IMR-90 (cell line): ENCODE data around the gene SSC4D. TPM values are rescaled to one million over a fixed set of nuclear protein-coding genes. Genes with fewer than 3 reads are reported as not detected.

Experiments used
- ATAC-seq: fragments of 200-7000 bp; cut with Tn5 transposase; 2 replicates; pipeline ENCODE4 v1.9.1; 2020; ENCODE audit warnings: low read depth, mild to moderate bottlenecking, moderate library complexity
- BruUV-seq: library from RNA; stranded (reverse); fragments of 400-500 nt; replicated peaks from 2 replicates; lab custom pipeline; 2021; lab: Mats Ljungman, UMichigan
- CTCF ChIA-PET: fragments of 300-600 bp; formaldehyde crosslinking; extraction: SDS; loops from one replicate; lab custom pipeline; 2021; ENCODE audit warnings: antibody characterized with exemption; lab: Yijun Ruan, JAX
- POLR2A ChIA-PET: fragments of 300-600 bp; sonication (Branson Sonifier 250); formaldehyde crosslinking; loops from one replicate; lab custom pipeline; 2022; ENCODE audit warnings: antibody characterized with exemption; ENCODE audit not compliant: unreplicated experiment; lab: Charles Lee
- DNase-seq: peaks from one replicate; pipeline ENCODE4 v3.0.0; 2013
- H2AFZ ChIP-seq: replicated peaks from 2 replicates; pipeline ENCODE3; 2013; ENCODE audit warnings: low read length, mild to moderate bottlenecking; ENCODE audit not compliant: poor library complexity
- H2AK5ac ChIP-seq: 2 replicates; pipeline ENCODE4 v1.6.1; 2013; ENCODE audit warnings: low read depth, low read length, inconsistent platforms
- H2AK9ac ChIP-seq: replicated peaks from 2 replicates; pipeline ENCODE3; 2013; ENCODE audit warnings: mild to moderate bottlenecking, low read depth, low read length, moderate library complexity; ENCODE audit not compliant: poor library complexity
- H2BK120ac ChIP-seq: 2 replicates; pipeline ENCODE4 v1.6.1; 2013; ENCODE audit warnings: low read depth, low read length, inconsistent platforms
- H2BK15ac ChIP-seq: 3 replicates; pipeline ENCODE4 v1.6.1; 2013; ENCODE audit warnings: low read depth, low read length, inconsistent platforms
- H2BK20ac ChIP-seq: 2 replicates; pipeline ENCODE4 v1.6.1; 2013; ENCODE audit warnings: low read depth, mild to moderate bottlenecking, inconsistent platforms, low read length, moderate library complexity
- H2BK5ac ChIP-seq: 2 replicates; pipeline ENCODE4 v1.6.1; 2013; ENCODE audit warnings: mild to moderate bottlenecking, low read depth, low read length, inconsistent platforms; ENCODE audit not compliant: poor library complexity, severe bottlenecking
- H3K14ac ChIP-seq: replicated peaks from 2 replicates; pipeline ENCODE4 v1.6.1; 2013; ENCODE audit warnings: low read depth, low read length, inconsistent platforms
- H3K18ac ChIP-seq: 2 replicates; pipeline ENCODE4 v1.6.1; 2013; ENCODE audit warnings: low read depth, low read length, control low read depth
- H3K23ac ChIP-seq: 2 replicates; pipeline ENCODE4 v1.6.1; 2013; ENCODE audit warnings: low read depth, low read length, inconsistent platforms
- H3K27ac ChIP-seq: 2 replicates; pipeline ENCODE4 v1.5.1; 2013; ENCODE audit warnings: mild to moderate bottlenecking, control low read depth, low read length; ENCODE audit not compliant: insufficient read depth
- H3K27me3 ChIP-seq: 2 replicates; pipeline ENCODE4 v1.6.1; 2013; ENCODE audit warnings: low read length; ENCODE audit not compliant: control insufficient read depth, insufficient read depth
- H3K36me3 ChIP-seq: 2 replicates; pipeline ENCODE4 v1.6.1; 2013; ENCODE audit warnings: low read length, mixed read lengths; ENCODE audit not compliant: control insufficient read depth, insufficient read depth
- H3K4ac ChIP-seq: 2 replicates; pipeline ENCODE4 v1.6.1; 2013; ENCODE audit warnings: low read depth, low read length, inconsistent platforms
- H3K4me1 ChIP-seq: 2 replicates; pipeline ENCODE4 v1.6.1; 2013; ENCODE audit warnings: low read length, mixed read lengths; ENCODE audit not compliant: control insufficient read depth, insufficient read depth
- H3K4me2 ChIP-seq: 2 replicates; pipeline ENCODE4 v1.6.1; 2013; ENCODE audit warnings: low read depth, mild to moderate bottlenecking, control low read depth, low read length, moderate library complexity
- H3K4me3 ChIP-seq: 2 replicates; pipeline ENCODE4 v1.5.1; 2013; ENCODE audit warnings: low read depth, mild to moderate bottlenecking, control low read depth, low read length, moderate library complexity; ENCODE audit not compliant: insufficient read depth
- H3K56ac ChIP-seq: 2 replicates; pipeline ENCODE4 v1.6.1; 2013; ENCODE audit warnings: low read length, inconsistent platforms; ENCODE audit not compliant: insufficient read depth; ENCODE audit errors: extremely low read depth
- H3K79me1 ChIP-seq, 2 experiments: 2 replicates each; pipeline ENCODE4 v1.6.1; 2013; ENCODE audit warnings: low read length in 2 of 2, inconsistent platforms in 1 of 2, low read depth in 1 of 2
- H3K9ac ChIP-seq: 2 replicates; pipeline ENCODE4 v1.6.1; 2013; ENCODE audit warnings: low read depth, low read length, control low read depth
- H3K9me1 ChIP-seq: 2 replicates; pipeline ENCODE4 v1.6.1; 2013; ENCODE audit warnings: low read length, inconsistent platforms; ENCODE audit not compliant: insufficient read depth
- H3K9me3 ChIP-seq: 2 replicates; pipeline ENCODE4 v1.6.1; 2013; ENCODE audit warnings: low read length; ENCODE audit not compliant: control insufficient read depth, insufficient read depth
- H4K20me1 ChIP-seq: 2 replicates; pipeline ENCODE4 v1.6.1; 2013; ENCODE audit warnings: low read length, inconsistent platforms; ENCODE audit not compliant: insufficient read depth
- H4K5ac ChIP-seq: 2 replicates; pipeline ENCODE4 v1.6.1; 2013; ENCODE audit warnings: mild to moderate bottlenecking, low read depth, low read length, control low read depth
- H4K8ac ChIP-seq, 2 experiments: 2 replicates each; pipeline ENCODE4 v1.6.1; 2013; ENCODE audit warnings: low read depth in 2 of 2, low read length in 2 of 2, control low read depth in 1 of 2, inconsistent platforms in 1 of 2
- H4K91ac ChIP-seq: 2 replicates; pipeline ENCODE4 v1.6.1; 2013; ENCODE audit warnings: low read depth, low read length, inconsistent platforms; ENCODE audit not compliant: insufficient read depth
- BHLHE40 ChIP-seq: fragments of 150-350 bp; IDR thresholded peaks from 2 replicates; pipeline ENCODE4 v1.6.1; 2016; ENCODE audit warnings: mild to moderate bottlenecking, low read depth, low read length
- CEBPB ChIP-seq: IDR thresholded peaks from 2 replicates; pipeline ENCODE4 v1.6.1; 2012; ENCODE audit warnings: low read depth, low read length, improper control_type of control experiment
- CHD1 ChIP-seq: IDR thresholded peaks from 2 replicates; pipeline ENCODE4 v1.6.1; 2012; ENCODE audit warnings: low read depth, low read length, improper control_type of control experiment
- FOS ChIP-seq: fragments of 150-350 bp; IDR thresholded peaks from 2 replicates; pipeline ENCODE4 v1.6.1; 2016; ENCODE audit warnings: low read depth, low read length
- MAFK ChIP-seq: IDR thresholded peaks from 2 replicates; pipeline ENCODE4 v1.6.1; 2012; ENCODE audit warnings: low read depth, low read length, improper control_type of control experiment
- MAZ ChIP-seq: IDR thresholded peaks from 2 replicates; pipeline ENCODE4 v1.6.1; 2012; ENCODE audit warnings: low read depth, mild to moderate bottlenecking, low read length, improper control_type of control experiment, moderate library complexity, borderline replicate concordance
- MXI1 ChIP-seq: IDR thresholded peaks from 2 replicates; pipeline ENCODE4 v1.6.1; 2012; ENCODE audit warnings: low read depth, mild to moderate bottlenecking, low read length, moderate library complexity, borderline replicate concordance
- NFE2L2 ChIP-seq: fragments of 150-350 bp; IDR thresholded peaks from 2 replicates; pipeline ENCODE4 v1.6.1; 2016; ENCODE audit warnings: low read depth, mild to moderate bottlenecking, low read length
- POLR2A ChIP-seq: IDR thresholded peaks from 2 replicates; pipeline ENCODE4 v1.6.1; 2012; ENCODE audit warnings: mild to moderate bottlenecking, low read depth, low read length
- RAD21 ChIP-seq: IDR thresholded peaks from 2 replicates; pipeline ENCODE4 v1.6.1; 2012; ENCODE audit warnings: low read length, improper control_type of control experiment
- RCOR1 ChIP-seq: IDR thresholded peaks from 2 replicates; pipeline ENCODE4 v1.6.1; 2012; ENCODE audit warnings: mild to moderate bottlenecking, low read length, improper control_type of control experiment; ENCODE audit not compliant: insufficient replicate concordance
- RFX5 ChIP-seq: IDR thresholded peaks from 2 replicates; pipeline ENCODE4 v1.8.0; 2012; ENCODE audit warnings: low read depth, mild to moderate bottlenecking, low read length, moderate library complexity
- SMC3 ChIP-seq: fragments of 150-350 bp; IDR thresholded peaks from 2 replicates; pipeline ENCODE4 v1.6.1; 2016; ENCODE audit warnings: low read depth, mild to moderate bottlenecking, antibody characterized with exemption, low read length, moderate library complexity
- WGBS, 2 experiments: methylation state at CpG; one replicate each; pipeline versions ENCODE4 v1.1.5 to v1.1.7; 2013; ENCODE audit warnings: missing lambda C conversion rate in 2 of 2; ENCODE audit not compliant: insufficient read length in 1 of 2; ENCODE audit errors: extremely low coverage in 2 of 2; 5-methylcytosine and 5-hydroxymethylcytosine counted together
- dilution Hi-C: fragments of 300-500 bp; cut with HindIII; formaldehyde crosslinking; loops from one replicate; pipeline ENCODE4 v1.14.3; 2018; ENCODE audit warnings: low sequenced_read_pairs; ENCODE audit not compliant: unreplicated experiment
- in situ Hi-C: fragments of 300-500 bp; cut with MboI; formaldehyde crosslinking; loops from 3 replicates; pipeline ENCODE4 v1.14.3; 2019; ENCODE audit warnings: low sequenced_read_pairs, inconsistent platforms, mixed read lengths
- intact Hi-C: fragments of 100-400 bp; cut with micrococcal nuclease; formaldehyde crosslinking; loops from 2 replicates; pipeline ENCODE4 v1.10.0; 2022
- polyA plus RNA-seq, 3 experiments: library from polyadenylated mRNA; depleted of rRNA; stranded (reverse); fragments of >200 nt; gene quantifications; 2 replicates each; pipeline ENCODE4 v1.2.3, GENCODE V29; 2012; ENCODE audit warnings: low replicate concordance in 1 of 3
- total RNA-seq: library from RNA; depleted of rRNA; stranded (reverse); fragments of >200 nt; gene quantifications from 2 replicates; pipeline ENCODE4 v1.2.3, GENCODE V29; 2012
- TF ChIP-seq, protein P1 (sequence below): fragments of 150-350 bp; IDR thresholded peaks from 2 replicates; pipeline ENCODE4 v1.6.1; 2017; ENCODE audit warnings: mild to moderate bottlenecking, antibody characterized with exemption, low read length, low read depth
- TF ChIP-seq, protein P2 (sequence below): fragments of 150-350 bp; IDR thresholded peaks from 2 replicates; pipeline ENCODE4 v1.6.1; 2016; ENCODE audit warnings: low read depth, mild to moderate bottlenecking, low read length, moderate library complexity, borderline replicate concordance
- TF ChIP-seq, protein P3 (sequence below): conservative IDR thresholded peaks from 2 replicates; pipeline ENCODE4 v1.5.1; 2012; ENCODE audit warnings: mild to moderate bottlenecking, low read depth, low read length, improper control_type of control experiment

SSC4D gene
- total and polyA plus RNA-seq, 2 of the 4 experiments (the other 2 are of a cell fraction) = 0.36 to 0.70 TPM

DNA sequence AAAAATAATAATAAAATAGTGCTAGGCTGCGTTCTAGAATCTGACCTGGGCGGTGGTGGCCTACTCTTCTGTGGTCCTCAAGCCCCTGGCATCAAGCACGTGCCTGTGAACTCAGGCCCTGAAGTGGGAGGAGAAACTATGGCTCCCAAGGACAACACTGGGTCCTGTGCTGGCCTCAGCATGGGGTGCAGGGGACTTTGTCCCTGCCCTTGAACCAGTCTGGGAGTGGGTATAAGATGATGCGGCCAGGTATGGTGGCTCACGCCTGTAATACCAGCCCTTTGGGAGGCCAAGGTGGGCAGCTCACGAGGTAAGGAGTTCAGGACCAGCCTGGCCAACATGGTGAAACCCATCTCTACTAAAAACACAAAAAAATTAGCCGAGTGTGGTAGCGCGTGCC is 20.7 kb upstream of the SSC4D start:
- no peaks in the 10 kb centered on the region for H3K9me3 ChIP-seq
- H3K4me2 ChIP-seq = no peak overlapping the region
- no peak overlapping the region for H4K91ac ChIP-seq
- WGBS, 2 experiments = 78% methylated on average over 3 of the region's 9 CpGs; no CpG with 5 or more reads in 1 of the 2 experiments
- H3K27ac ChIP-seq = no peak overlapping the region
- H4K8ac ChIP-seq = no peak overlapping the region
- no peaks in the 10 kb centered on the region for H3K36me3 ChIP-seq
- H2BK20ac ChIP-seq = no peak overlapping the region
- H2AFZ ChIP-seq = no peak overlapping the region
- dilution Hi-C loops = no loop called here
- H3K23ac ChIP-seq = no peak overlapping the region
- no peaks in the 10 kb centered on the region for H3K4me1 ChIP-seq
- no peak overlapping the region for H3K9ac ChIP-seq
- H3K4ac ChIP-seq = no peak overlapping the region
- H2BK5ac ChIP-seq = no peak overlapping the region
- H3K4me3 ChIP-seq = no peak overlapping the region
- 0 out of 2 replicates have a peak, but pooled peaks cover 1% of the 10 kb centered on the region for H3K27me3 ChIP-seq
- intact Hi-C loops = no loop called here
- no peak overlapping the region for H3K18ac ChIP-seq
- ATAC-seq (no peak), DNase-seq (no peak)
- H2AK9ac ChIP-seq = no peak overlapping the region
- POLR2A ChIA-PET = no interaction called here
- no peak overlapping the region for H3K56ac ChIP-seq
- no peaks in the 10 kb centered on the region for H3K79me1 ChIP-seq
- H4K20me1 ChIP-seq = no peaks in the 10 kb centered on the region
- H3K14ac ChIP-seq = no peak overlapping the region
- no TSS peak for BruUV-seq
- no peak overlapping the region for H2BK15ac ChIP-seq
- TF ChIP-seq MAFK = no peak
- no peak for TF ChIP-seq SMC3
- no peak for TF ChIP-seq NFE2L2
- TF ChIP-seq RCOR1 = no peak
- no peak for TF ChIP-seq MXI1
- TF ChIP-seq CHD1 = no peak
- TF ChIP-seq FOS = no peak
- TF ChIP-seq, protein P1, sequence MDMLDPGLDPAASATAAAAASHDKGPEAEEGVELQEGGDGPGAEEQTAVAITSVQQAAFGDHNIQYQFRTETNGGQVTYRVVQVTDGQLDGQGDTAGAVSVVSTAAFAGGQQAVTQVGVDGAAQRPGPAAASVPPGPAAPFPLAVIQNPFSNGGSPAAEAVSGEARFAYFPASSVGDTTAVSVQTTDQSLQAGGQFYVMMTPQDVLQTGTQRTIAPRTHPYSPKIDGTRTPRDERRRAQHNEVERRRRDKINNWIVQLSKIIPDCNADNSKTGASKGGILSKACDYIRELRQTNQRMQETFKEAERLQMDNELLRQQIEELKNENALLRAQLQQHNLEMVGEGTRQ = no peak
- no peak for TF ChIP-seq BHLHE40
- no peak for TF ChIP-seq POLR2A
- TF ChIP-seq RAD21 = no peak
- TF ChIP-seq MAZ = no peak
- no peak for TF ChIP-seq CEBPB
- TF ChIP-seq, protein P2, sequence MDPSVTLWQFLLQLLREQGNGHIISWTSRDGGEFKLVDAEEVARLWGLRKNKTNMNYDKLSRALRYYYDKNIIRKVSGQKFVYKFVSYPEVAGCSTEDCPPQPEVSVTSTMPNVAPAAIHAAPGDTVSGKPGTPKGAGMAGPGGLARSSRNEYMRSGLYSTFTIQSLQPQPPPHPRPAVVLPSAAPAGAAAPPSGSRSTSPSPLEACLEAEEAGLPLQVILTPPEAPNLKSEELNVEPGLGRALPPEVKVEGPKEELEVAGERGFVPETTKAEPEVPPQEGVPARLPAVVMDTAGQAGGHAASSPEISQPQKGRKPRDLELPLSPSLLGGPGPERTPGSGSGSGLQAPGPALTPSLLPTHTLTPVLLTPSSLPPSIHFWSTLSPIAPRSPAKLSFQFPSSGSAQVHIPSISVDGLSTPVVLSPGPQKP = no peak
- TF ChIP-seq, protein P3, sequence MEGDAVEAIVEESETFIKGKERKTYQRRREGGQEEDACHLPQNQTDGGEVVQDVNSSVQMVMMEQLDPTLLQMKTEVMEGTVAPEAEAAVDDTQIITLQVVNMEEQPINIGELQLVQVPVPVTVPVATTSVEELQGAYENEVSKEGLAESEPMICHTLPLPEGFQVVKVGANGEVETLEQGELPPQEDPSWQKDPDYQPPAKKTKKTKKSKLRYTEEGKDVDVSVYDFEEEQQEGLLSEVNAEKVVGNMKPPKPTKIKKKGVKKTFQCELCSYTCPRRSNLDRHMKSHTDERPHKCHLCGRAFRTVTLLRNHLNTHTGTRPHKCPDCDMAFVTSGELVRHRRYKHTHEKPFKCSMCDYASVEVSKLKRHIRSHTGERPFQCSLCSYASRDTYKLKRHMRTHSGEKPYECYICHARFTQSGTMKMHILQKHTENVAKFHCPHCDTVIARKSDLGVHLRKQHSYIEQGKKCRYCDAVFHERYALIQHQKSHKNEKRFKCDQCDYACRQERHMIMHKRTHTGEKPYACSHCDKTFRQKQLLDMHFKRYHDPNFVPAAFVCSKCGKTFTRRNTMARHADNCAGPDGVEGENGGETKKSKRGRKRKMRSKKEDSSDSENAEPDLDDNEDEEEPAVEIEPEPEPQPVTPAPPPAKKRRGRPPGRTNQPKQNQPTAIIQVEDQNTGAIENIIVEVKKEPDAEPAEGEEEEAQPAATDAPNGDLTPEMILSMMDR = no peak
- no peak for TF ChIP-seq RFX5
- no peak overlapping the region for H2AK5ac ChIP-seq
- no peak overlapping the region for H4K5ac ChIP-seq
- CTCF ChIA-PET = no interaction called here
- no peaks in the 10 kb centered on the region for H3K9me1 ChIP-seq
- H2BK120ac ChIP-seq = no peak overlapping the region
- in situ Hi-C loops = loop anchor here (5.0 kb wide), 1 partner anchor 77 kb away; no protein-coding TSS in a partner anchor
